Thymus (tissue), 11 donors: ENCODE results near the gene RRP9. TPM values are rescaled to one million over a fixed set of nuclear protein-coding genes. Genes with fewer than 3 reads are reported as not detected.

Experiments used
- DNase-seq, 9 donors: peaks; one replicate each; pipeline ENCODE4 v3.0.0-alpha.2; 2013; ENCODE audit warnings: low spot score in 9 of 9, low read depth in 6 of 9, missing footprints in 1 of 9
- H3K27ac ChIP-seq, 2 donors: one replicate each; pipeline ENCODE4 v1.5.1; 2013; ENCODE audit warnings: control low read depth in 1 of 2, low read depth in 1 of 2, low read length in 1 of 2, mild to moderate bottlenecking in 1 of 2, moderate library complexity in 1 of 2
- H3K27me3 ChIP-seq, 2 donors: one replicate each; pipeline ENCODE4 v1.5.1; 2013; ENCODE audit warnings: low read length in 1 of 2; ENCODE audit not compliant: control insufficient read depth in 2 of 2, insufficient read depth in 1 of 2
- H3K36me3 ChIP-seq, 2 donors: one replicate each; pipeline ENCODE4 v1.5.1; 2013; ENCODE audit warnings: low read length in 1 of 2, mild to moderate bottlenecking in 1 of 2, moderate library complexity in 1 of 2; ENCODE audit not compliant: control insufficient read depth in 2 of 2, insufficient read depth in 2 of 2
- H3K4me1 ChIP-seq, 2 donors: one replicate each; pipeline ENCODE4 v1.5.1; 2013; ENCODE audit warnings: low read length in 2 of 2; ENCODE audit not compliant: control insufficient read depth in 2 of 2, insufficient read depth in 2 of 2
- H3K4me3 ChIP-seq, 2 donors: one replicate each; pipeline ENCODE4 v1.5.1; 2013; ENCODE audit warnings: low read length in 2 of 2, control low read depth in 1 of 2, mild to moderate bottlenecking in 1 of 2
- H3K9me3 ChIP-seq, 2 donors: one replicate each; pipeline ENCODE4 v1.5.1; 2013; ENCODE audit warnings: low read length in 1 of 2, mild to moderate bottlenecking in 1 of 2; ENCODE audit not compliant: control insufficient read depth in 2 of 2, insufficient read depth in 1 of 2
- WGBS: extraction: QIAGEN DNeasy Blood & Tissue Kit; methylation state at CpG from one replicate; pipeline ENCODE4 v1.1.7; 2013; 5-methylcytosine and 5-hydroxymethylcytosine counted together
- polyA plus RNA-seq: library from polyadenylated mRNA; stranded (reverse); fragments of 200-250 nt; gene quantifications from one replicate; pipeline ENCODE4 v1.2.3, GENCODE V29; 2013
- total RNA-seq: library from RNA; stranded (reverse); fragments of 120-200 nt; gene quantifications from one replicate; pipeline ENCODE4 v1.2.4, GENCODE V29; 2013
- donor health status: healthy.

Gene RRP9
- total and polyA plus RNA-seq, 2 donors: 16.9 to 18.6 TPM

- H3K27me3 ChIP-seq: peaks cover 11 to 63% of the 10 kb centered on the region in 2 donors
- no peaks in the 10 kb centered on the region for H3K36me3 ChIP-seq
- H3K4me1 ChIP-seq: peaks cover 28 to 39% of the 10 kb centered on the region in 2 donors
- H3K9me3 ChIP-seq: no peaks in the 10 kb centered on the region
- peak within 1 kb of the TSS in 1 of 2 donors; percentile 74 for H3K27ac ChIP-seq
- no peak for DNase-seq
- H3K4me3 ChIP-seq: peak within 1 kb of the TSS; percentile 29 to 57
- 2% methylated on average over 89 of the region's 90 CpGs for WGBS
Observed at GRCh38 chr3:51967384-51968169, 25.9 kb upstream of the RRP9 start, which contains the start of gene PCBP4. PCBP4 (minus strand) TSS chr3:51967454; CDS start chr3:51961240, 6,214 bp downstream.

- H3K4me1 ChIP-seq: peaks cover 28 to 39% of the 10 kb centered on the region in 2 donors
- H3K4me3 ChIP-seq: peak overlapping the region; percentile 24 to 57
- H3K36me3 ChIP-seq: no peaks in the 10 kb centered on the region
- 9% methylated on average over 33 of the region's 33 CpGs for WGBS
- no peak overlapping the region for H3K27ac ChIP-seq
- DNase-seq: no peak
- H3K9me3 ChIP-seq: no peaks in the 10 kb centered on the region
- peaks cover 11 to 69% of the 10 kb centered on the region in 2 donors for H3K27me3 ChIP-seq
Observed at GRCh38 chr3:51966922-51967383, 25.2 kb upstream of the RRP9 start.

- H3K27ac ChIP-seq: no peak overlapping the region
- H3K4me1 ChIP-seq: peaks cover 28 to 39% of the 10 kb centered on the region in 2 donors
- H3K4me3 ChIP-seq: peak overlapping the region; percentile 24 to 57
- 94% methylated on average over 5 of the region's 5 CpGs for WGBS
- no peaks in the 10 kb centered on the region for H3K36me3 ChIP-seq
- H3K9me3 ChIP-seq: no peaks in the 10 kb centered on the region
- DNase-seq: no peak
- peaks cover 11 to 74% of the 10 kb centered on the region in 2 donors for H3K27me3 ChIP-seq
Observed at GRCh38 chr3:51966486-51966885, 24.8 kb upstream of the RRP9 start.

- no peak for DNase-seq
- 97% methylated on average over 2 of the region's 2 CpGs for WGBS
- H3K9me3 ChIP-seq: no peaks in the 10 kb centered on the region
- no peaks in the 10 kb centered on the region for H3K36me3 ChIP-seq
- H3K27me3 ChIP-seq: peaks cover 11 to 77% of the 10 kb centered on the region in 2 donors
- H3K27ac ChIP-seq: no peak overlapping the region
- peaks cover 25 to 39% of the 10 kb centered on the region in 2 donors for H3K4me1 ChIP-seq
- H3K4me3 ChIP-seq: no peak overlapping the region
Observed at GRCh38 chr3:51966016-51966415, 24.3 kb upstream of the RRP9 start.

- Histone ChIP-seq H3K9me3 (no peaks in the 10 kb centered on the region), H3K36me3 (no peaks in the 10 kb centered on the region), H3K4me1 (peaks cover 20 to 26% of the 10 kb centered on the region in 2 donors), H3K27me3 (peaks cover 11 to 90% of the 10 kb centered on the region in 2 donors), H3K4me3 (no peak overlapping the region), H3K27ac (no peak overlapping the region)
- DNase-seq: no peak
- 90% methylated on average over 4 of the region's 4 CpGs for WGBS
Observed at GRCh38 chr3:51964521-51964920, 22.8 kb upstream of the RRP9 start.

- H3K4me1 ChIP-seq: peaks cover 16 to 20% of the 10 kb centered on the region in 2 donors
- H3K4me3 ChIP-seq: no peak overlapping the region
- peaks cover 13 to 95% of the 10 kb centered on the region in 2 donors for H3K27me3 ChIP-seq
- no peak overlapping the region for H3K27ac ChIP-seq
- WGBS: 91% methylated on average over 12 of the region's 12 CpGs
- H3K36me3 ChIP-seq: no peaks in the 10 kb centered on the region
- no peaks in the 10 kb centered on the region for H3K9me3 ChIP-seq
- no peak for DNase-seq
Observed at GRCh38 chr3:51963951-51964451, 22.3 kb upstream of the RRP9 start.

GRCh38 chr3:51962854-51963530, 21.3 kb upstream of the RRP9 start:
- WGBS: 94% methylated on average over 6 of the region's 6 CpGs
- no peaks in the 10 kb centered on the region for H3K9me3 ChIP-seq
- H3K27me3 ChIP-seq: peaks cover 13 to 94% of the 10 kb centered on the region in 2 donors
- H3K4me3 ChIP-seq: no peak overlapping the region
- peaks cover 9 to 10% of the 10 kb centered on the region in 2 donors for H3K4me1 ChIP-seq
- no peak overlapping the region for H3K27ac ChIP-seq
- DNase-seq: no peak
- H3K36me3 ChIP-seq: no peaks in the 10 kb centered on the region

GRCh38 chr3:51961602-51962569, 20.2 kb upstream of the RRP9 start:
- Histone ChIP-seq H3K36me3 (no peaks in the 10 kb centered on the region), H3K4me3 (no peak overlapping the region), H3K4me1 (peaks cover 4 to 6% of the 10 kb centered on the region in 2 donors), H3K27ac (no peak overlapping the region), H3K27me3 (peaks cover 8 to 96% of the 10 kb centered on the region in 2 donors), H3K9me3 (no peaks in the 10 kb centered on the region)
- no peak for DNase-seq
- WGBS: 88% methylated on average over 9 of the region's 9 CpGs
